Stimulated activated CD8-positive, alpha-beta memory T cell treated with anti-CD3 and anti-CD28 coated beads, Interleukin-2, amount 100 ng/mL, for 48 hours (primary cell): ENCODE results near the gene VPS18.
A peak's percentile ranks its signal among the peaks of the same experiment; 100 is the strongest.

Source experiments
- DNase-seq, 2 donors: peaks; one replicate each; pipeline ENCODE4 v3.0.0-alpha.2; 2020; ENCODE audit warnings: low read depth in 2 of 2

Gene VPS18

GRCh38 chr15:40870716-40871115 lies 23.5 kb upstream of the VPS18 start:
- no peak for DNase-seq

GRCh38 chr15:40871749-40872617 lies 22.3 kb upstream of the VPS18 start:
- DNase-seq = no peak

- DNase-seq = no peak
These were observed 21.2 kb upstream of the VPS18 start for GRCh38 chr15:40872791-40873693.

- DNase-seq = peak in 1 of 2 donors; percentile 52
These were observed 20.3 kb upstream of the VPS18 start, which contains the start of gene RHOV for GRCh38 chr15:40873694-40874561. Gene RHOV, minus strand, starts transcription at chr15:40874234. Its CDS starts 95 bp downstream, at chr15:40874139.

- DNase-seq = no peak
These were observed 18.1 kb upstream of the VPS18 start for GRCh38 chr15:40875991-40876730.

GRCh38 chr15:40877694-40878093 lies 16.6 kb upstream of the VPS18 start:
- DNase-seq = no peak

- DNase-seq = no peak
These were observed 15.5 kb upstream of the VPS18 start for GRCh38 chr15:40878785-40879184.

- DNase-seq = no peak
These were observed 14.6 kb upstream of the VPS18 start for GRCh38 chr15:40879609-40880008.

- DNase-seq = no peak
These were observed 12.9 kb upstream of the VPS18 start for GRCh38 chr15:40881351-40881750.

GRCh38 chr15:40886586-40886985 lies 7.7 kb upstream of the VPS18 start:
- DNase-seq = no peak

- DNase-seq = no peak
These were observed 5.1 kb upstream of the VPS18 start for GRCh38 chr15:40889112-40889511.

- DNase-seq = no peak
These were observed 3.1 kb upstream of the VPS18 start for GRCh38 chr15:40891138-40891537.

- DNase-seq = no peak
These were observed 2.3 kb upstream of the VPS18 start for GRCh38 chr15:40891810-40892446.

GRCh38 chr15:40892447-40893012 lies 1.7 kb upstream of the VPS18 start:
- DNase-seq = no peak

GRCh38 chr15:40893019-40893670 lies 1.1 kb upstream of the VPS18 start:
- DNase-seq = no peak

- peak in 1 of 2 donors; percentile 44 for DNase-seq
These were observed 615 bp downstream of the VPS18 start for GRCh38 chr15:40894681-40895448.

- DNase-seq = no peak
These were observed 5.4 kb downstream of the VPS18 start for GRCh38 chr15:40899536-40900207.
